GM23338 (cell line): ENCODE data around the gene RTKN2. TPM values are rescaled to one million over a fixed set of nuclear protein-coding genes. Genes with fewer than 3 reads are reported as not detected.

Experiments
- CREB1 ChIP-seq: fragments of 250-450 bp; sonication (Bioruptor Pico); IDR thresholded peaks from 2 replicates; pipeline ENCODE4 v1.5.0; 2020; ENCODE audit warnings: low read depth, mild to moderate bottlenecking, moderate library complexity
- ETS1 ChIP-seq: IDR thresholded peaks from 2 replicates; pipeline ENCODE4 v1.6.1; 2016; ENCODE audit warnings: antibody characterized with exemption
- EZH2 ChIP-seq: fragments of 200-600 bp; sonication (generic); IDR thresholded peaks from one replicate; pipeline ENCODE4 v1.8.0; 2017; ENCODE audit warnings: antibody characterized with exemption, mild to moderate bottlenecking, low read depth; ENCODE audit not compliant: unreplicated experiment
- EZH2phosphoT487 ChIP-seq: fragments of 200-600 bp; sonication (generic); IDR thresholded peaks from one replicate; pipeline ENCODE4 v1.8.1; 2018; ENCODE audit warnings: antibody characterized with exemption; ENCODE audit not compliant: unreplicated experiment
- JUNB ChIP-seq: IDR thresholded peaks from one replicate; pipeline ENCODE4 v1.6.1; 2016; ENCODE audit warnings: antibody characterized with exemption; ENCODE audit not compliant: unreplicated experiment
- REST ChIP-seq: IDR thresholded peaks from one replicate; pipeline ENCODE4 v1.6.1; 2018; ENCODE audit warnings: antibody characterized with exemption; ENCODE audit not compliant: unreplicated experiment
- ZNF114 ChIP-seq: fragments of 250-450 bp; sonication (Bioruptor Pico); IDR thresholded peaks from 2 replicates; pipeline ENCODE4 v1.5.0; 2020; ENCODE audit warnings: mild to moderate bottlenecking, moderate library complexity
- ZNF331 ChIP-seq: fragments of 250-450 bp; sonication (Bioruptor Pico); IDR thresholded peaks from 2 replicates; pipeline ENCODE4 v1.5.0; 2020; ENCODE audit warnings: low read depth, mild to moderate bottlenecking, moderate library complexity
- ZNF462 ChIP-seq: fragments of 250-450 bp; sonication (Bioruptor Pico); IDR thresholded peaks from 2 replicates; pipeline ENCODE4 v1.5.0; 2020; ENCODE audit warnings: mild to moderate bottlenecking, moderate library complexity
- polyA plus RNA-seq: library from polyadenylated mRNA; unstranded; fragments of >200 nt; fragmentation: Nextera tagmentation; extraction: Ambion mirVana; gene quantifications from 2 replicates; pipeline ENCODE4 v1.2.1, GENCODE V29; 2016
- total RNA-seq: library from RNA; depleted of rRNA; stranded (reverse); fragments of >200 nt; shearing (Covaris generic); gene quantifications from 2 replicates; pipeline ENCODE4 v1.2.3, GENCODE V29; 2014

RTKN2 gene
- total and polyA plus RNA-seq, 2 experiments from 2014 or later: 15.3 to 23.6 TPM

GRCh38 chr10:62159351-62159750 is 109.3 kb downstream of the RTKN2 start (continued):
- no peak for TF ChIP-seq ZNF462 (CRISPR knock-in tag)
- TF ChIP-seq EZH2phosphoT487: no peak
- no peak for TF ChIP-seq ZNF114 (CRISPR knock-in tag)
- no peak for TF ChIP-seq JUNB
- no peak for TF ChIP-seq REST
- no peak for TF ChIP-seq ZNF331 (CRISPR knock-in tag)
- TF ChIP-seq CREB1 (CRISPR knock-in tag): no peak
- TF ChIP-seq EZH2: no peak
- TF ChIP-seq ETS1: no peak
